ENCODE measurements around the gene NEDD8. TPM values are rescaled to one million over a fixed set of nuclear protein-coding genes. Genes with fewer than 3 reads are reported as not detected.

NEDD8 gene
- total RNA-seq, 1 donor from 2014 or later = 191 TPM

DNA sequence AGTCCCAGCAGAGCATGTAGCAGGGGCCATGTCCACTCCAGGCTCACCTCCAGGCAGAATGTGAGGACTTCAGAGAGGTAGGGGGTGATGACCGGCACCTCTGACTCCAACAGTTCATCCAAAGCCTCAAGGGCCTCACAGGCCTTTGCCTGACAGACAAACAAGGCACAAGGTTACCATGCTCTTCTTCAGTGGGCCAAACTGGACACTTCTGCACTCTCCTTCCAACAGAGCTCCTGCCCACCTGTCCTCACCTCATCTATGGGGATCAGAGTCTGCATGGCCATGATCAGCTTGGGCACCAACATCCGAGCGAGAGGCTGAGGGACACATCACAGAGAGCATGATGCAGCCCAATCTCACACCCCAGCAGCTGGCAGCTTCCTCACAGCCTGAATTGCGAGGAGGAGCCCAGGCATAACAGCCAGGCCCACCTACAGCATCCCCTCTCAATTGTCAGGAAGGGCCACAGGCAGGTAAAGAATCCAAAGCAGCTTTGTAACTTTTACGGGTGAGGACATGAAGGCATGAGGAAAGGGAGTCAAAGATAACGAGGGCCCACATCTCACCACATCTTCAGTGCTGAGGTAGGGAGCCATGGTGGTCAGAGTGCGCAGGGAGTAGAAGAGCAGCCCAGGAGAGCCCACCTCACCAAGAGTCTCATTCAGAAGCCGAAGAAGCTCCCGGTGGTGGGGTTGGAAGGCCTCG, 45.2 kb downstream of the NEDD8 start:
- Mint-ChIP-seq H3K9me3 (no peaks in the 10 kb centered on the region), H3K27me3 (ENCODE audit: low read depth) (peaks cover 3% of the 10 kb centered on the region), H3K27ac (ENCODE audit: unreplicated experiment) (no peak overlapping the region), H3K36me3 (ENCODE audit: low read depth) (peaks cover 7% of the 10 kb centered on the region), H3K4me1 (peaks cover 24% of the 10 kb centered on the region), H3K4me3 (peak overlapping the region; percentile 98)
- DNase-seq (ENCODE audit: low read depth, low spot score) = no peak
- TF ChIP-seq, protein P1, sequence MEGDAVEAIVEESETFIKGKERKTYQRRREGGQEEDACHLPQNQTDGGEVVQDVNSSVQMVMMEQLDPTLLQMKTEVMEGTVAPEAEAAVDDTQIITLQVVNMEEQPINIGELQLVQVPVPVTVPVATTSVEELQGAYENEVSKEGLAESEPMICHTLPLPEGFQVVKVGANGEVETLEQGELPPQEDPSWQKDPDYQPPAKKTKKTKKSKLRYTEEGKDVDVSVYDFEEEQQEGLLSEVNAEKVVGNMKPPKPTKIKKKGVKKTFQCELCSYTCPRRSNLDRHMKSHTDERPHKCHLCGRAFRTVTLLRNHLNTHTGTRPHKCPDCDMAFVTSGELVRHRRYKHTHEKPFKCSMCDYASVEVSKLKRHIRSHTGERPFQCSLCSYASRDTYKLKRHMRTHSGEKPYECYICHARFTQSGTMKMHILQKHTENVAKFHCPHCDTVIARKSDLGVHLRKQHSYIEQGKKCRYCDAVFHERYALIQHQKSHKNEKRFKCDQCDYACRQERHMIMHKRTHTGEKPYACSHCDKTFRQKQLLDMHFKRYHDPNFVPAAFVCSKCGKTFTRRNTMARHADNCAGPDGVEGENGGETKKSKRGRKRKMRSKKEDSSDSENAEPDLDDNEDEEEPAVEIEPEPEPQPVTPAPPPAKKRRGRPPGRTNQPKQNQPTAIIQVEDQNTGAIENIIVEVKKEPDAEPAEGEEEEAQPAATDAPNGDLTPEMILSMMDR (conservative IDR thresholded peaks at IDR 0.05) = no peak

GRCh38 chr14:24185741-24186140, 46.4 kb downstream of the NEDD8 start:
- Mint-ChIP-seq H3K27me3 (ENCODE audit: low read depth) (peaks cover 3% of the 10 kb centered on the region), H3K9me3 (no peaks in the 10 kb centered on the region), H3K4me3 (peak overlapping the region; percentile 67), H3K27ac (ENCODE audit: unreplicated experiment) (no peak overlapping the region), H3K4me1 (peaks cover 23% of the 10 kb centered on the region), H3K36me3 (ENCODE audit: low read depth) (peaks cover 5% of the 10 kb centered on the region)
- DNase-seq (ENCODE audit: low read depth, low spot score) = no peak
- TF ChIP-seq, protein P1 (conservative IDR thresholded peaks at IDR 0.05) = no peak

- H3K27ac Mint-ChIP-seq (ENCODE audit: unreplicated experiment) = no peak overlapping the region
- no peak for DNase-seq (ENCODE audit: low read depth, low spot score)
- H3K27me3 Mint-ChIP-seq (ENCODE audit: low read depth) = peaks cover 3% of the 10 kb centered on the region
- peak overlapping the region; percentile 44 for H3K4me3 Mint-ChIP-seq
- TF ChIP-seq, protein P1 (conservative IDR thresholded peaks at IDR 0.05) = no peak
- no peaks in the 10 kb centered on the region for H3K9me3 Mint-ChIP-seq
- peaks cover 5% of the 10 kb centered on the region for H3K36me3 Mint-ChIP-seq (ENCODE audit: low read depth)
- H3K4me1 Mint-ChIP-seq = peaks cover 24% of the 10 kb centered on the region
Observed at GRCh38 chr14:24185026-24185425, 47.1 kb downstream of the NEDD8 start.

- H3K9me3 Mint-ChIP-seq = no peaks in the 10 kb centered on the region
- TF ChIP-seq, protein P1 (conservative IDR thresholded peaks at IDR 0.05) = no peak
- H3K36me3 Mint-ChIP-seq (ENCODE audit: low read depth) = peaks cover 8% of the 10 kb centered on the region
- no peak for DNase-seq (ENCODE audit: low read depth, low spot score)
- H3K27me3 Mint-ChIP-seq (ENCODE audit: low read depth) = peaks cover 5% of the 10 kb centered on the region
- H3K4me3 Mint-ChIP-seq = peak overlapping the region; percentile 38
- no peak overlapping the region for H3K27ac Mint-ChIP-seq (ENCODE audit: unreplicated experiment)
- H3K4me1 Mint-ChIP-seq = peaks cover 25% of the 10 kb centered on the region
Observed at GRCh38 chr14:24184104-24184970, 47.8 kb downstream of the NEDD8 start.

DNA sequence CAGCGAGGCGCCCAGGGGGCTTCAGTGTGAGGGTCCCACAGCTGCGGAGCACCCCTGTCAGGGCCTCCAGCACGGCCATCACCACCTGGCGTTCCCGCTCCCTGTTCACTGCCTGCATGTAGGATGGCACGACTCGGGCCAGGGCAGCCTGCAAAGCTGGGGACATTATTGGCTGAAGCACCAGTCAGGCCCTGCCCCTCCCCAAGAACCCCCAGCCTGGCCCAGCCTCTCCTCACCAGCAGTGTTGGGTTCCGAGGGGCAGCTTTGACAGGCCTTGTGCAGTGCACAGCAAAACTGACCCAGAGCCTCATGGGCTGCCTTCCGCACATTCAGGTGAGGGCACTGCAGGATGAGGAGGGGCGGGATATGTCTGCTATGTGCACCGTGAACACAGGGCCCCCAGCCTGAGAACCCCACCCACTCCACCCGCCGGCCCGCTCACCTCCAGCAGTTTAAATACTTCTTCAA, 49.1 kb downstream of the NEDD8 start:
- Mint-ChIP-seq H3K27ac (ENCODE audit: unreplicated experiment) (no peak overlapping the region), H3K36me3 (ENCODE audit: low read depth) (peaks cover 6% of the 10 kb centered on the region), H3K4me3 (peak overlapping the region; percentile 47), H3K9me3 (no peaks in the 10 kb centered on the region), H3K4me1 (peaks cover 14% of the 10 kb centered on the region), H3K27me3 (ENCODE audit: low read depth) (peaks cover 2% of the 10 kb centered on the region)
- no peak for DNase-seq (ENCODE audit: low read depth, low spot score)
- TF ChIP-seq, protein P1 (conservative IDR thresholded peaks at IDR 0.05) = no peak
